ENCODE measurements around the gene PIANP.
"Not testable (repeated sequence)": the region's sequence is repeated elsewhere in the genome, so short reads cannot be mapped to it uniquely, and the experiment has no call there.

Gene PIANP

GRCh38 chr12:6716874-6717437 lies 16.3 kb upstream of the PIANP start:
- H4K91ac ChIP-seq (ENCODE audit: low read depth, low read length, poor library complexity) = no peak overlapping the region
- no peak overlapping the region for H3K18ac ChIP-seq (ENCODE audit: low read length)
- H3K4ac ChIP-seq (ENCODE audit: low read length) = no peak overlapping the region
- no peak overlapping the region for H2BK120ac ChIP-seq (ENCODE audit: low read depth, low read length)
- no peak overlapping the region for H2BK12ac ChIP-seq (ENCODE audit: low read length)
- H3K79me1 ChIP-seq (ENCODE audit: low read depth, low read length) = no peaks in the 10 kb centered on the region
- H4K8ac ChIP-seq (ENCODE audit: low read depth, low read length) = no peak overlapping the region
- H3K4me3 ChIP-seq (ENCODE audit: low read length in 2 of 2) = no peak overlapping the region
- peak overlapping the region; percentile 62 for H2AFZ ChIP-seq (ENCODE audit: low read length)
- H3K4me1 ChIP-seq (ENCODE audit: control insufficient read depth in 2 of 2, insufficient read depth in 1 of 2, low read depth in 1 of 2, low read length in 2 of 2) = no peaks in the 10 kb centered on the region
- H3K14ac ChIP-seq (ENCODE audit: low read length) = no peak overlapping the region
- no peak for DNase-seq (ENCODE audit: low spot score)
- H3K36me3 ChIP-seq (replicated peaks in 1 of 2; ENCODE audit: control insufficient read depth in 2 of 2, insufficient read depth in 2 of 2, low read length in 2 of 2) = no peaks in the 10 kb centered on the region
- H2BK15ac ChIP-seq (ENCODE audit: low read length) = no peak overlapping the region
- no CpG with 5 or more reads among the region's 10 CpGs for WGBS, 2 donors (ENCODE audit: extremely low coverage in 2 of 2, insufficient read length in 2 of 2, insufficient replicate concordance in 1 of 2)
- no peak overlapping the region for H3K23ac ChIP-seq (ENCODE audit: low read depth, low read length, poor library complexity)
- H3K4me2 ChIP-seq (ENCODE audit: insufficient read depth, low read length, poor library complexity, severe bottlenecking) = no peak overlapping the region
- H2AK5ac ChIP-seq (ENCODE audit: low read depth, low read length) = no peak overlapping the region
- H3K9me3 ChIP-seq (replicated peaks in 1 of 2; ENCODE audit: control insufficient read depth in 2 of 2, insufficient read depth in 1 of 2, low read depth in 1 of 2, low read length in 2 of 2) = no peaks in the 10 kb centered on the region
- no peak overlapping the region for H2BK5ac ChIP-seq (ENCODE audit: low read length)
- no peak overlapping the region for H3K9ac ChIP-seq (ENCODE audit: low read depth, low read length, poor library complexity)
- H3K27ac ChIP-seq (replicated peaks; ENCODE audit: low read length) = no peak overlapping the region
- no peaks in the 10 kb centered on the region for H3K27me3 ChIP-seq (ENCODE audit: control insufficient read depth in 3 of 3, insufficient read depth in 3 of 3, low read depth in 1 of 3, low read length in 3 of 3)

- DNase-seq (ENCODE audit: low spot score); H2BK12ac ChIP-seq (ENCODE audit: low read length); H4K8ac ChIP-seq (ENCODE audit: low read depth, low read length); H3K23ac ChIP-seq (ENCODE audit: low read depth, low read length, poor library complexity); H3K79me1 ChIP-seq (ENCODE audit: low read depth, low read length); H2BK5ac ChIP-seq (ENCODE audit: low read length); H2AFZ ChIP-seq (ENCODE audit: low read length); H3K4me2 ChIP-seq (ENCODE audit: insufficient read depth, low read length, poor library complexity, severe bottlenecking); H2BK120ac ChIP-seq (ENCODE audit: low read depth, low read length); H3K4me3 ChIP-seq (ENCODE audit: low read length in 2 of 2); H3K18ac ChIP-seq (ENCODE audit: low read length); H4K91ac ChIP-seq (ENCODE audit: low read depth, low read length, poor library complexity); H3K9ac ChIP-seq (ENCODE audit: low read depth, low read length, poor library complexity); H3K14ac ChIP-seq (ENCODE audit: low read length); H3K27ac ChIP-seq (replicated peaks; ENCODE audit: low read length); H3K4ac ChIP-seq (ENCODE audit: low read length); H3K27me3 ChIP-seq (ENCODE audit: control insufficient read depth in 3 of 3, insufficient read depth in 3 of 3, low read depth in 1 of 3, low read length in 3 of 3); H3K4me1 ChIP-seq (ENCODE audit: control insufficient read depth in 2 of 2, insufficient read depth in 1 of 2, low read depth in 1 of 2, low read length in 2 of 2); H3K9me3 ChIP-seq (replicated peaks in 1 of 2; ENCODE audit: control insufficient read depth in 2 of 2, insufficient read depth in 1 of 2, low read depth in 1 of 2, low read length in 2 of 2); H3K36me3 ChIP-seq (replicated peaks in 1 of 2; ENCODE audit: control insufficient read depth in 2 of 2, insufficient read depth in 2 of 2, low read length in 2 of 2); H2AK5ac ChIP-seq (ENCODE audit: low read depth, low read length); H2BK15ac ChIP-seq (ENCODE audit: low read length): not testable (repeated sequence)
- no CpG with 5 or more reads among the region's 41 CpGs for WGBS, 2 donors (ENCODE audit: extremely low coverage in 2 of 2, insufficient read length in 2 of 2, insufficient replicate concordance in 1 of 2)
Measured at GRCh38 chr12:6716031-6716873, 15.6 kb upstream of the PIANP start.

- H2BK120ac ChIP-seq (ENCODE audit: low read depth, low read length) = no peak overlapping the region
Measured at GRCh38 chr12:6708960-6709394, 8.4 kb upstream of the PIANP start.

GRCh38 chr12:6708351-6708750 lies 7.7 kb upstream of the PIANP start:
- no CpG with 5 or more reads among the region's 21 CpGs for WGBS, 2 donors (ENCODE audit: extremely low coverage in 2 of 2, insufficient read length in 2 of 2, insufficient replicate concordance in 1 of 2)
- H3K36me3 ChIP-seq (replicated peaks in 1 of 2; ENCODE audit: control insufficient read depth in 2 of 2, insufficient read depth in 2 of 2, low read length in 2 of 2); H2AFZ ChIP-seq (ENCODE audit: low read length); H2AK5ac ChIP-seq (ENCODE audit: low read depth, low read length); H3K23ac ChIP-seq (ENCODE audit: low read depth, low read length, poor library complexity); H3K18ac ChIP-seq (ENCODE audit: low read length); H3K9me3 ChIP-seq (replicated peaks in 1 of 2; ENCODE audit: control insufficient read depth in 2 of 2, insufficient read depth in 1 of 2, low read depth in 1 of 2, low read length in 2 of 2); H4K91ac ChIP-seq (ENCODE audit: low read depth, low read length, poor library complexity); H3K4me1 ChIP-seq (ENCODE audit: control insufficient read depth in 2 of 2, insufficient read depth in 1 of 2, low read depth in 1 of 2, low read length in 2 of 2); H3K27ac ChIP-seq (replicated peaks; ENCODE audit: low read length); H2BK15ac ChIP-seq (ENCODE audit: low read length); H3K4me2 ChIP-seq (ENCODE audit: insufficient read depth, low read length, poor library complexity, severe bottlenecking); H3K14ac ChIP-seq (ENCODE audit: low read length); H2BK12ac ChIP-seq (ENCODE audit: low read length); H3K4me3 ChIP-seq (ENCODE audit: low read length in 2 of 2); H3K27me3 ChIP-seq (ENCODE audit: control insufficient read depth in 3 of 3, insufficient read depth in 3 of 3, low read depth in 1 of 3, low read length in 3 of 3); H4K8ac ChIP-seq (ENCODE audit: low read depth, low read length); H2BK5ac ChIP-seq (ENCODE audit: low read length); H2BK120ac ChIP-seq (ENCODE audit: low read depth, low read length); H3K9ac ChIP-seq (ENCODE audit: low read depth, low read length, poor library complexity); DNase-seq (ENCODE audit: low spot score); H3K79me1 ChIP-seq (ENCODE audit: low read depth, low read length); H3K4ac ChIP-seq (ENCODE audit: low read length): not testable (repeated sequence)

More at GRCh38 chr12:6708960-6709394, 8.4 kb upstream of the PIANP start:
- H2BK15ac ChIP-seq (ENCODE audit: low read length) = no peak overlapping the region
- peak overlapping the region; percentile 64 for H2AFZ ChIP-seq (ENCODE audit: low read length)
- H3K4me2 ChIP-seq (ENCODE audit: insufficient read depth, low read length, poor library complexity, severe bottlenecking) = no peak overlapping the region
- no peak overlapping the region for H2AK5ac ChIP-seq (ENCODE audit: low read depth, low read length)
- no peak overlapping the region for H2BK12ac ChIP-seq (ENCODE audit: low read length)
- H3K27me3 ChIP-seq (ENCODE audit: control insufficient read depth in 3 of 3, insufficient read depth in 3 of 3, low read depth in 1 of 3, low read length in 3 of 3) = no peaks in the 10 kb centered on the region
- H4K8ac ChIP-seq (ENCODE audit: low read depth, low read length) = peak overlapping the region; percentile 43
- H3K4me1 ChIP-seq (ENCODE audit: control insufficient read depth in 2 of 2, insufficient read depth in 1 of 2, low read depth in 1 of 2, low read length in 2 of 2) = no peaks in the 10 kb centered on the region
- H3K4me3 ChIP-seq (ENCODE audit: low read length in 2 of 2) = no peak overlapping the region
- H3K9ac ChIP-seq (ENCODE audit: low read depth, low read length, poor library complexity) = no peak overlapping the region
- no peak overlapping the region for H3K18ac ChIP-seq (ENCODE audit: low read length)
- H4K91ac ChIP-seq (ENCODE audit: low read depth, low read length, poor library complexity) = no peak overlapping the region
- no peaks in the 10 kb centered on the region for H3K79me1 ChIP-seq (ENCODE audit: low read depth, low read length)
- H3K4ac ChIP-seq (ENCODE audit: low read length) = no peak overlapping the region
- H3K9me3 ChIP-seq (replicated peaks in 1 of 2; ENCODE audit: control insufficient read depth in 2 of 2, insufficient read depth in 1 of 2, low read depth in 1 of 2, low read length in 2 of 2) = no peaks in the 10 kb centered on the region
- peak overlapping the region; percentile 43 for H3K23ac ChIP-seq (ENCODE audit: low read depth, low read length, poor library complexity)
- H3K27ac ChIP-seq (replicated peaks; ENCODE audit: low read length) = no peak overlapping the region
- no peaks in the 10 kb centered on the region for H3K36me3 ChIP-seq (replicated peaks in 1 of 2; ENCODE audit: control insufficient read depth in 2 of 2, insufficient read depth in 2 of 2, low read length in 2 of 2)
- no peak overlapping the region for H2BK5ac ChIP-seq (ENCODE audit: low read length)
- H3K14ac ChIP-seq (ENCODE audit: low read length) = no peak overlapping the region
- no peak for DNase-seq (ENCODE audit: low spot score)
- WGBS, 2 donors (ENCODE audit: extremely low coverage in 2 of 2, insufficient read length in 2 of 2, insufficient replicate concordance in 1 of 2) = no CpG with 5 or more reads among the region's 16 CpGs
